HG03469 (cell line): Measurements from ENCODE around the gene AGER.
"Not testable (repeated sequence)": the region's sequence is repeated elsewhere in the genome, so short reads cannot be mapped to it uniquely, and the experiment has no call there.

Source experiments
- ATAC-seq: cut with Tn5 transposase; IDR thresholded peaks from one replicate; pipeline ENCODE4 v1.9.1; 2021; ENCODE audit warnings: mild to moderate bottlenecking, moderate library complexity, moderate number of reproducible peaks; ENCODE audit not compliant: unreplicated experiment

The AGER gene

GRCh38 chr6:32184084-32184640 lies at the start of gene AGER:
Gene AGER (minus strand): TSS chr6:32184253. CDS start chr6:32184222, 31 bp downstream.
- no peak for ATAC-seq

- ATAC-seq = no peak
Measured at GRCh38 chr6:32226434-32226833, 42.4 kb upstream of the AGER start.

- no peak for ATAC-seq
Measured at GRCh38 chr6:32224696-32225095, 40.6 kb upstream of the AGER start.

- no peak for ATAC-seq
Measured at GRCh38 chr6:32223258-32224235, 39.5 kb upstream of the AGER start, which contains the start of gene NOTCH4. Gene NOTCH4 (minus strand): TSS chr6:32224067. CDS start chr6:32223928, 139 bp downstream.

GRCh38 chr6:32222333-32223230 lies 38.5 kb upstream of the AGER start:
- ATAC-seq = no peak

- ATAC-seq = no peak
Measured at GRCh38 chr6:32220021-32220420, 36.0 kb upstream of the AGER start.

GRCh38 chr6:32218167-32218566 lies 34.1 kb upstream of the AGER start:
- no peak for ATAC-seq

GRCh38 chr6:32216998-32217397 lies 32.9 kb upstream of the AGER start:
- ATAC-seq = no peak

GRCh38 chr6:32216285-32216684 lies 32.2 kb upstream of the AGER start:
- ATAC-seq = no peak

- ATAC-seq = no peak
Measured at GRCh38 chr6:32215617-32216016, 31.6 kb upstream of the AGER start.

GRCh38 chr6:32214126-32214525 lies 30.1 kb upstream of the AGER start:
- no peak for ATAC-seq

- ATAC-seq = no peak
Measured at GRCh38 chr6:32213649-32214048, 29.6 kb upstream of the AGER start.

GRCh38 chr6:32212076-32212760 lies 28.2 kb upstream of the AGER start:
- ATAC-seq = no peak

- ATAC-seq = not testable (repeated sequence)
Measured at GRCh38 chr6:32211432-32211831, 27.4 kb upstream of the AGER start.

GRCh38 chr6:32210191-32210601 lies 26.1 kb upstream of the AGER start:
- no peak for ATAC-seq

GRCh38 chr6:32208996-32209395 lies 24.9 kb upstream of the AGER start:
- ATAC-seq = no peak

- ATAC-seq = no peak
Measured at GRCh38 chr6:32204268-32204715, 20.2 kb upstream of the AGER start.

GRCh38 chr6:32203426-32204267 lies 19.6 kb upstream of the AGER start:
- no peak for ATAC-seq

- ATAC-seq = no peak
Measured at GRCh38 chr6:32202186-32202585, 18.1 kb upstream of the AGER start.
